PC-9 (cell line): ENCODE data around the gene ATG10.

Experiments
- EZH2 ChIP-seq: fragments of 200-600 bp; sonication (generic); IDR thresholded peaks from 2 replicates; pipeline ENCODE4 v1.8.0; 2017; ENCODE audit warnings: antibody characterized with exemption, low read depth
- TF ChIP-seq, protein P1 (sequence below): fragments of 200-600 bp; sonication (generic); conservative IDR thresholded peaks from 2 replicates; pipeline ENCODE4 v1.6.1; 2017; ENCODE audit warnings: mixed run types, antibody characterized with exemption, mild to moderate bottlenecking, moderate library complexity

- TF ChIP-seq EZH2 = no peak
- TF ChIP-seq, protein P1, sequence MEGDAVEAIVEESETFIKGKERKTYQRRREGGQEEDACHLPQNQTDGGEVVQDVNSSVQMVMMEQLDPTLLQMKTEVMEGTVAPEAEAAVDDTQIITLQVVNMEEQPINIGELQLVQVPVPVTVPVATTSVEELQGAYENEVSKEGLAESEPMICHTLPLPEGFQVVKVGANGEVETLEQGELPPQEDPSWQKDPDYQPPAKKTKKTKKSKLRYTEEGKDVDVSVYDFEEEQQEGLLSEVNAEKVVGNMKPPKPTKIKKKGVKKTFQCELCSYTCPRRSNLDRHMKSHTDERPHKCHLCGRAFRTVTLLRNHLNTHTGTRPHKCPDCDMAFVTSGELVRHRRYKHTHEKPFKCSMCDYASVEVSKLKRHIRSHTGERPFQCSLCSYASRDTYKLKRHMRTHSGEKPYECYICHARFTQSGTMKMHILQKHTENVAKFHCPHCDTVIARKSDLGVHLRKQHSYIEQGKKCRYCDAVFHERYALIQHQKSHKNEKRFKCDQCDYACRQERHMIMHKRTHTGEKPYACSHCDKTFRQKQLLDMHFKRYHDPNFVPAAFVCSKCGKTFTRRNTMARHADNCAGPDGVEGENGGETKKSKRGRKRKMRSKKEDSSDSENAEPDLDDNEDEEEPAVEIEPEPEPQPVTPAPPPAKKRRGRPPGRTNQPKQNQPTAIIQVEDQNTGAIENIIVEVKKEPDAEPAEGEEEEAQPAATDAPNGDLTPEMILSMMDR = no peak
Measured at GRCh38 chr5:82058710-82059109, 86.9 kb downstream of the ATG10 start.
